GM12891 (cell line): ENCODE results near the gene MNS1.

Experiments used
- DNase-seq: peaks from one replicate; pipeline ENCODE4 v3.0.0; 2011; ENCODE audit warnings: low spot score; ENCODE audit not compliant: insufficient read length
- FAIRE-seq: peaks from 2 replicates; lab custom pipeline; 2011; peaks lifted over from hg19 to GRCh38; lab: Jason Lieb, UNC
- PAX5 ChIP-seq: IDR thresholded peaks from 2 replicates; pipeline ENCODE4 v1.6.1; 2011; ENCODE audit warnings: low read length, moderate library complexity, mild to moderate bottlenecking; ENCODE audit not compliant: insufficient read depth, severe bottlenecking
- POLR2A ChIP-seq: IDR thresholded peaks from 2 replicates; pipeline ENCODE4 v1.6.1; 2011; ENCODE audit warnings: low read depth, low read length, control low read depth
- POLR2AphosphoS5 ChIP-seq: IDR thresholded peaks from 2 replicates; pipeline ENCODE4 v1.6.1; 2011; ENCODE audit warnings: low read depth, low read length, control low read depth
- POU2F2 ChIP-seq: IDR thresholded peaks from 2 replicates; pipeline ENCODE4 v1.6.1; 2011; ENCODE audit warnings: low read depth, mild to moderate bottlenecking, control low read depth, low read length, moderate library complexity
- SPI1 ChIP-seq: IDR thresholded peaks from 2 replicates; pipeline ENCODE4 v1.6.1; 2011; ENCODE audit warnings: low read depth, low read length, control low read depth
- TAF1 ChIP-seq: IDR thresholded peaks from 2 replicates; pipeline ENCODE4 v1.6.1; 2011; ENCODE audit warnings: low read depth, low read length, control low read depth

The MNS1 gene

DNA sequence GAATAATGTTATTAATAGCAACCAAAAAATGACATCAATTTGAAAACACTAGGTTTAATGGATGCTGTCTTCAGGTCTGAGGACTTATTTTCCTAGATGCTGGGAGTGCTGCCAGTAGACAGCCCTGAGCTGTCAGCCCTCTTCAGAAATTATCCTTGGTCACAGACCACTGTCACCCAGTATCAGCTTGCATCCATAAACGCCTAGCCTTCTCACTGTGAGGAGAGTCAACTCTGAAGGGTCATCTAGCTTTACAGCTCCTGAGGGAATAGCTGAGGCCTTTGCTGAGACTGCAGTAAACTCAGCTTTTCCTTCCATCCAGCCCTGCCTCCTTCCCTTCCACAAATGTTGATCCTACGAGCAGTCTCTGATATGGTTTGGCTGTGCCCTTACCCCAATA lies 19.4 kb upstream of the MNS1 start:
- no peak for FAIRE-seq
- no peak for TF ChIP-seq POLR2A
- TF ChIP-seq TAF1, result no peak
- TF ChIP-seq POLR2AphosphoS5, result no peak
- no peak for TF ChIP-seq PAX5
- TF ChIP-seq POU2F2, result no peak
- TF ChIP-seq SPI1, result no peak
- no peak for DNase-seq

- DNase-seq (no peak), FAIRE-seq (no peak)
- TF ChIP-seq SPI1 (no peak), TAF1 (no peak), POU2F2 (no peak)
These were observed 10.4 kb upstream of the MNS1 start for GRCh38 chr15:56475351-56475750.

GRCh38 chr15:56473017-56473416 lies 8.1 kb upstream of the MNS1 start:
- no peak for FAIRE-seq

DNA sequence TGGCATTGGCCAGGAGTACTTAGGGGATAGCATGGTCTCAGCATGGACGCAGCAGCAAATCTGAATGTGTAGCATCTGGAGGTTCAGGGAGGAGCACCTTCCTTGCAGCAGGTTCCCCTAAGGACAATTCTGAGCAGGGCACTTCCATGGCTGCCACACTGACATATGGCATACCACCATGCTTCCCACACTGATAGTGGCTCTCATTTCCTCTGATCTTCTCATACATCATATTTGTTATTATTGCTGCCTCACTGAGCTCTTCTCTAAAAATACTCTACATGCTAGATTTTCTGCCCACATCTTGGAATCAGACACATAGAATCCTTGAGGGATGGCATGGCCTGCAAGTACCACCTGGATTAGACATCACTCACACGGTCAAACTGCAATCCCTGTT lies 7.3 kb upstream of the MNS1 start:
- TF ChIP-seq SPI1 (no peak), POLR2A (no peak), POU2F2 (no peak), TAF1 (no peak), PAX5 (no peak), POLR2AphosphoS5 (no peak)
- FAIRE-seq (no peak), DNase-seq (no peak)

More at GRCh38 chr15:56473017-56473416, 8.1 kb upstream of the MNS1 start:
- no peak for TF ChIP-seq SPI1
- no peak for TF ChIP-seq POU2F2
- no peak for TF ChIP-seq POLR2AphosphoS5
- TF ChIP-seq TAF1, result no peak
- no peak for TF ChIP-seq PAX5
- TF ChIP-seq POLR2A, result no peak
- DNase-seq, result no peak

DNA sequence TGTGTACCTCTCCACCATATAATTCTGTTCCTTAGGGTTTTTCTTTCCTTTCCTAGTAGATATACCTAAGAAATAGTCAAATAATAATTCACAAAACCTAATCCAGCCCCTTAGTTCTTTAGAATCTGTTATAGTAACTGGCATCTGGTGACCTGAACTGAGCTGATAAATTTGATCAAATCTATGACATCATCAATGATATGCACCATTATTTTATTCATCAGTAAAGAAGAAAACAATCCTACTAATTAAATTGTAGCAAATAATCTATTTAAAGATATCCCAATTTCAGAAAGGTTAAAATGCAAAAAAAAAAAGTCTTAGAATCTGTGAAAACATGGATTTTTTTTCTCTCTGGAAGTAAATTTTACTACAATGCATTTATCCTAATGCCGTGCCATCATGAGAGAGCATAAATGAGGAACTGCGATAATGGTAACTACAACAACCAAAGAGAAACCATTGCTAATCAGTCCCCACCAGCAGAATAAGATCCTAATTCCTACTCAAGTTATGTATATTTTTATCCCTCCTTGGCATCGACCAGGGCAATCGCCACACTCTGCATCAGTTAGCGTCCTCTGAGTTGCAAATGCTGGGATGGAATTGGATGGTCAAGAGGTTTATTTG lies 6.6 kb upstream of the MNS1 start:
- TF ChIP-seq TAF1 (no peak), POLR2A (no peak), POU2F2 (no peak), PAX5 (no peak), POLR2AphosphoS5 (no peak), SPI1 (peak; percentile 82)
- FAIRE-seq, result no peak

GRCh38 chr15:56469483-56469882 lies 4.5 kb upstream of the MNS1 start:
- DNase-seq (no peak), FAIRE-seq (peak; percentile 38)
- TF ChIP-seq SPI1, result no peak
- TF ChIP-seq PAX5, result no peak
- TF ChIP-seq POLR2AphosphoS5, result no peak
- TF ChIP-seq TAF1, result no peak
- no peak for TF ChIP-seq POLR2A
- TF ChIP-seq POU2F2, result no peak

More for the DNA sequence above, 6.6 kb upstream of the MNS1 start:
- no peak for DNase-seq

DNA sequence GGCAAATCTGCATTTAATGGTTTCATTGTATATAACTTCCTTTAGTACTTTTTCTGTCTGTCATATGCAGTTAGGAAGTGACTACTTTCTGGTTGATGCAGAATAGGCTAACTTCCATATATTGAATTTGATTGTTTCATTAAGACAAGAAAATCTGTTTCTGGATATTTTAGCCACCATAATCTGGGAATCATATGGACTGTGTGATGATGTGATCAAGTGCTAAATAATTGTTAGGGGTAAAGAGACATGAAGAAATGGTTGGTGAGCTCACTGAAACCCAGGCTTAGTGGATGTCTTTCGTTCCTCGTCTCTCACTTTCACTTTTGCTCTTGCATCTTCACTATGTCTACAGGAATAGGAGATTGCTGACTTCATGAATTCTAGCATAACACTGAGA lies 3.5 kb upstream of the MNS1 start:
- TF ChIP-seq SPI1, result no peak
- TF ChIP-seq TAF1, result no peak
- no peak for TF ChIP-seq PAX5
- TF ChIP-seq POLR2AphosphoS5, result no peak
- no peak for TF ChIP-seq POLR2A
- TF ChIP-seq POU2F2, result no peak
- no peak for DNase-seq
- peak; percentile 83 for FAIRE-seq

DNA sequence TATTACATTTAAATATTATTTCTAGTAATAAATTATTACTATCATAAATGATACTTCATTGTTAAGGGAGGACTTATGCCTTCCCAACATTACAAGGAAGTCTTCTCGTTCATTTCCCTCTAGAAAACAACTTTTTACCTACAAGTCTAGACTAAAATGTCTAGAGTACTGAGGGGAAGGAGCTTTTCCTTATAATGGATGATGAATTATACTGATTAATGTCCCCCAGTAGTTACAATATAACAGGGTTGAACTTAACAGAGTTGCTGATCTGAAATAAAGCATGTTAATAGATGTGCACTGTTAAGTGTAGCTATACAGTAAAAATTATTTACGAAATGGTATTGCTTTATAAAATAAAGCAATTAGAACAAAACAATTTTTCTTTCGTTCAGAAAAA lies 2.7 kb upstream of the MNS1 start:
- FAIRE-seq (no peak), DNase-seq (no peak)
- TF ChIP-seq POLR2AphosphoS5 (no peak), PAX5 (no peak), TAF1 (no peak), POU2F2 (no peak), POLR2A (no peak), SPI1 (no peak)

DNA sequence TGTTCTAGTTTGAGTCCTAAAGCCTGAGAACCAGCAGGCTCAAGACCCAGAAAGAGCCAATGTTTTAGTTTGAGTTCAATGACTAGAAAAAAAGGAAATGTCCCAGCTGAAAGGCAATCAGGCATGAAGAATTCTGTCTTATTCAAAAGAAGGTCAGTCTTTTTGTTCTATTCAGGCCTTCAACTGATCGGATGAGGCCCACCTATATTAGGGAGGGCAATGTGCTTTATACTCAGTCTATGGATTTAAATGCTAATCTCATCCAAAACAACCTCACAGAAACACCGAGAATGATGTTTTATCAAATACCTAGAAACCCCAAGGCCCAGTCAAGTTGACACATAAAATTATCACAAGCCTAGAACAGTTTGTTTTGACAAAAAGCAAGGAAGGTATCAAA lies 4.0 kb downstream of the MNS1 start:
- no peak for TF ChIP-seq SPI1
- no peak for TF ChIP-seq TAF1
- no peak for TF ChIP-seq POU2F2
- TF ChIP-seq POLR2A, result no peak
- no peak for TF ChIP-seq POLR2AphosphoS5
- no peak for TF ChIP-seq PAX5
- no peak for FAIRE-seq
- DNase-seq, result no peak

DNA sequence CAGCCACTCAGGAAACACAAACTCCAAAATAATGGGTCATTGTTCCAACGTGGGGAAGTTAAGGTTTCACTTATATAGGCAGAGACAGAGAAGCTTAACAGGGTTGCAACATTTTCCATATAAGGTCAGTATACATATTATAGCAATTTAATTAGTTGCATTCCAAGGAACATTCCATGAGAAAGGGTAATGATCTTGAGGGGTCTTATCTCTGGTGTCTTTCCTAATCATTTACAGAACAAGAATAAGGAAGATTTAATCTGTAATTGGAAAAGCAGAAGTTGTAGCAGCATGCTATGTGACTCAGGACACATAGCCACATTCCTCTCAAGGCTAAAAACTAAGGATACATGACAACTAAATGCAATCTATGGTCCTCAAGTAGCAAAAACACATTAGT lies 4.9 kb downstream of the MNS1 start:
- DNase-seq (no peak), FAIRE-seq (no peak)
- TF ChIP-seq SPI1 (no peak), TAF1 (no peak), PAX5 (no peak), POLR2AphosphoS5 (no peak), POU2F2 (no peak)
